ENCODE results near the gene TEAD1.

Gene TEAD1

GRCh38 chr11:12831471-12832202, 157.4 kb downstream of the TEAD1 start:
- no peak overlapping the region for H3K27ac ChIP-seq
- ChIA-PET POLR2A (ENCODE audit: low non-redundant PET) (no interaction called here), CTCF (interaction anchor here (0.6 kb wide), 1 partner anchor 132 kb away, joined by 3 read pairs; no protein-coding TSS in a partner anchor)
- TF ChIP-seq CTCF (conservative IDR thresholded peaks at IDR 0.05; ENCODE audit: low read depth), result no peak
- no peak for DNase-seq (ENCODE audit: low spot score)

DNA sequence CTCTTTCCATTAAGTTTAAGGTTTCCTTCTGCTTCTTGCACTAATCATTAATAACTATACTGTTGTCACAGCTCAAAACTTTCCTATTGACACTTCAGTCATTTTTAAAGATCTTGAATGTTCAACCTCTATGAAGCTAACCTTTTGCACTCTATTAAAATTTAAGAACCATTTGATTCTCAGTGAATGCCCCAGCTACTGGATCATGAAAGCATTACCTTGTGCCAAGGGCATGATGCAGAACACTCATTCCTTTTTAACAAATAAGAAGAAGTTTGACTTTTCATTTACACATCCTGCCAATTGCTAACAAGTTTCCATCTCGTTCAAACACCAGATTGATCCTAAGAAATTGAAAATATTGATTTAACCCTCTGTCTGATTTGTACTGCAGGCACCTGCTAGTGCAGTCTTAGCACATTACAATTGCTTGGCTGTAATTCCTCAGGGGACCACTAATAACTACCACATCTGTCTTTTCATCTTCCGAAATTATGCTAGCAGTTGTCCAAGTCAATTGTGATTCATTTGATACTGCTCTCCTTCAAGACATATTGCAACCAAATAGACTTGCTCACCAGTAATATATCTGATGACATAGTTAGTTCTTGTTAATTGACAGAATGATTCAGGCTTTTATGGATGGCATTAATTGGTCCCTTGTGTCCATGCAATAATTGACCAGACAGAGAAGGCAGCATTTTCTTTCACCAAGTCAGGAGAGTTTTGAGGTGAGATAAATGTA, 158.4 kb downstream of the TEAD1 start:
- ChIA-PET CTCF (interaction anchor here (0.5 to 0.6 kb wide), 2 partner anchors 131 to 353 kb away, joined by 3 to 4 read pairs; no protein-coding TSS in a partner anchor), POLR2A (ENCODE audit: low non-redundant PET) (no interaction called here)
- no peak for TF ChIP-seq CTCF (conservative IDR thresholded peaks at IDR 0.05; ENCODE audit: low read depth)
- DNase-seq (ENCODE audit: low spot score), result no peak
- no peak overlapping the region for H3K27ac ChIP-seq

- DNase-seq (ENCODE audit: low spot score), result no peak
- ChIA-PET POLR2A (ENCODE audit: low non-redundant PET) (no interaction called here), CTCF (interaction anchor here (1.0 kb wide), 1 partner anchor 31 kb away, joined by 3 read pairs; no protein-coding TSS in a partner anchor)
- H3K27ac ChIP-seq, result no peak overlapping the region
- no peak for TF ChIP-seq CTCF (conservative IDR thresholded peaks at IDR 0.05; ENCODE audit: low read depth)
These were observed 159.9 kb downstream of the TEAD1 start for GRCh38 chr11:12834166-12834565.

GRCh38 chr11:12834630-12835029, 160.4 kb downstream of the TEAD1 start:
- POLR2A ChIA-PET (ENCODE audit: low non-redundant PET), result no interaction called here
- no peak for DNase-seq (ENCODE audit: low spot score)
- no peak overlapping the region for H3K27ac ChIP-seq
- TF ChIP-seq CTCF (conservative IDR thresholded peaks at IDR 0.05; ENCODE audit: low read depth), result no peak
- CTCF ChIA-PET, result interaction anchor here (1.0 kb wide), 1 partner anchor 31 kb away, joined by 3 read pairs; no protein-coding TSS in a partner anchor

- CTCF ChIA-PET, result no interaction called here
- DNase-seq (ENCODE audit: low spot score), result no peak
- H3K27ac ChIP-seq, result peak overlapping the region; percentile 55
- TF ChIP-seq CTCF (conservative IDR thresholded peaks at IDR 0.05; ENCODE audit: low read depth), result no peak
- POLR2A ChIA-PET (ENCODE audit: low non-redundant PET), result no interaction called here
These were observed 161.1 kb downstream of the TEAD1 start for GRCh38 chr11:12835286-12835685.

DNA sequence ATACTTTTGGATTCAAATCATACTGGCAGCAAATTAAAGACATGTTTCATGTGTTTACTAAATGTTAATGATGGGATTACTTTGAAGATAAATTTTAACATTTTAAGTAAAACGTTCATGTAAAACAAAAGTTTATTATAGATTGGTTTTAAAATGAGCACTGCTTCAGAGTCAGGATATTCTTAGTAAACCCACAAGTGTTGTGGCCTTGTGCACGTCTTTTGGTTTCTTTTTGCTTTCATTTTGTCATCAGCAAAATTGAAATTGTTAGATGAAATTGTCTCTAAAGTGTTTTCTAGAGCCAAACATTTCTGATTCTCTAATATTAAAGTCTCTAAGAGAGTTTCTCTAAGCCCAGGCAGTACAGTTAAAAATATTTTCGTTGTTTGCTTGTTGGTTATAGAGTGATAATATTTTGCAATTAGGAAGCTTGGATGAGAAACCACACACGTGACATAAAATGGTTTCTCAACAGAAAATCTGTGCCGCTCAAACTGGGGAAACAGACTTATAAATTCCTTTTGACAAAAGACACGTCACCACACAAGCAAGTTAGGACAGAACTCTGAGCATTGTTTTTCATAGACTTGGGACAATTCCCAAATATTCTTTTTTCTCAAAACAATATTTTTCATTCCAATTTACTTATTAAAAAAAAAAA, 164.4 kb downstream of the TEAD1 start:
- H3K27ac ChIP-seq, result peak overlapping the region; percentile 93
- peak; percentile 69 for DNase-seq (ENCODE audit: low spot score)
- no peak for TF ChIP-seq CTCF (conservative IDR thresholded peaks at IDR 0.05; ENCODE audit: low read depth)
- POLR2A ChIA-PET (ENCODE audit: low non-redundant PET), result no interaction called here
- CTCF ChIA-PET, result interaction anchor here (0.5 to 0.6 kb wide), 2 partner anchors 13 to 136 kb away, joined by 3 to 4 read pairs; no protein-coding TSS in a partner anchor

Data from RWPE1 (cell line).